ACC112 (cell line): ENCODE results near the gene SNX2.

Source experiments
- H2AFZ ChIP-seq: fragments of 200-600 bp; sonication (generic); one replicate; pipeline ENCODE4 v1.6.0; 2017; ENCODE audit warnings: antibody characterized with exemption, low read length; ENCODE audit not compliant: unreplicated experiment
- H3K27ac ChIP-seq: fragments of 200-600 bp; sonication (generic); 2 replicates; pipeline ENCODE4 v1.5.1; 2014; ENCODE audit warnings: low read depth, mild to moderate bottlenecking, antibody characterized with exemption, low read length, moderate library complexity
- H3K27me3 ChIP-seq: fragments of 200-600 bp; sonication (generic); 2 replicates; pipeline ENCODE4 v1.6.1; 2014; ENCODE audit warnings: mild to moderate bottlenecking, antibody characterized with exemption, low read length, moderate library complexity, mixed read lengths; ENCODE audit not compliant: insufficient read depth
- H3K36me3 ChIP-seq: fragments of 200-600 bp; sonication (generic); 2 replicates; pipeline ENCODE4 v1.6.1; 2016; ENCODE audit warnings: mild to moderate bottlenecking, antibody characterized with exemption, low read length, moderate library complexity, mixed read lengths; ENCODE audit not compliant: insufficient read depth
- H3K4me1 ChIP-seq: fragments of 200-600 bp; sonication (generic); one replicate; pipeline ENCODE4 v1.6.1; 2016; ENCODE audit warnings: low read length, mixed read lengths; ENCODE audit not compliant: insufficient read depth, unreplicated experiment, control insufficient read depth
- H3K4me3 ChIP-seq: fragments of 200-600 bp; sonication (generic); 2 replicates; pipeline ENCODE4 v1.5.1; 2014; ENCODE audit warnings: mild to moderate bottlenecking, low read depth, low read length
- H3K79me2 ChIP-seq: fragments of 200-600 bp; sonication (generic); one replicate; pipeline ENCODE4 v1.6.0; 2016; ENCODE audit warnings: low read length; ENCODE audit not compliant: control insufficient read depth, unreplicated experiment, insufficient read depth

Gene SNX2

DNA sequence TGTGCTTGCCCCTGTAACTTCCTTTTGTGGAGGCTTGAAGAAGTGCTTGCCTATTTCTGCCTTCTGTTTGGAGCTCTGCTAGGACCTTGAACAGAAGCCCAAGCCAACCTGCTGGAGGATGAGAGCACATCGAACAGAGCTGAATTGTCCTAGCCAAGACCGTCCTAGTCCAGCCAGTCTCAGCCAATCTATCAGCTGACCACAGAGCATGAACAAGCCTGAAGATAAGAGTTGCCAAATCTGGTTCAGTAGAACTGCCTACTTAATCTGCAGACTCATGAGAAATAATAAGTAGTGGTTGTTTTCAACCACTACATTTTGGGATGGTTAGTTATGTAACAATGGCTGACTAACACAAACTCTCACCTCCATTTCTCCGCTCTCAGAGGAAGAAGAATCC is 4.4 kb upstream of the SNX2 start:
- no peak overlapping the region for H2AFZ ChIP-seq
- no peak overlapping the region for H3K27ac ChIP-seq
- H3K36me3 ChIP-seq, result no peaks in the 10 kb centered on the region
- H3K4me3 ChIP-seq, result no peak overlapping the region
- 0 out of 2 replicates have a peak, but pooled peaks cover 3% of the 10 kb centered on the region for H3K27me3 ChIP-seq
- no peaks in the 10 kb centered on the region for H3K4me1 ChIP-seq
- peaks cover 1% of the 10 kb centered on the region for H3K79me2 ChIP-seq

DNA sequence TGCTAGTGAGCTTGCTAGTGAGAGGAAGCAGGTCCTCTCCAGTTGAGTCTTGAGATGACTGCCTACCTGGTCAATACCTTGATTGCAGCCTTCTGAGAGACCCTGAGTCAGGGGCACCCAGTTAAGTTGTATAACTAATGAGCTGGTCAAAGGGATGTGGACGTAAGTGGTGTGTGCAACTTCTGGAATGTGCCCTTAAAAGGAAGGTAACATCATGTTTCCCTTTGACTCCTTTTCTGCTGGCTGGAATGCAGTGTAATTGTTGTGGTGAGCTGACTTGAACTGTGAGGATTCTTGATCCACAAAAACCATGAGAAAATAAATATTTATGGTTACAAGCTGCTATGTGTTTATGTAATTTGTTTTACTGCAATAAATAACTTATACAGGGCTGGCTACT is 2.4 kb upstream of the SNX2 start:
- peaks cover 10% of the 10 kb centered on the region for H3K4me1 ChIP-seq
- H3K27me3 ChIP-seq, result 0 out of 2 replicates have a peak, but pooled peaks cover 3% of the 10 kb centered on the region
- H3K36me3 ChIP-seq, result no peaks in the 10 kb centered on the region
- H3K4me3 ChIP-seq, result no peak overlapping the region
- no peak overlapping the region for H2AFZ ChIP-seq
- H3K27ac ChIP-seq, result no peak overlapping the region
- peaks cover 19% of the 10 kb centered on the region for H3K79me2 ChIP-seq

GRCh38 chr5:122773619-122774018 is 1.3 kb upstream of the SNX2 start:
- Histone ChIP-seq H3K27me3 (0 out of 2 replicates have a peak, but pooled peaks cover 3% of the 10 kb centered on the region), H3K27ac (no peak overlapping the region), H3K79me2 (peaks cover 29% of the 10 kb centered on the region), H3K36me3 (no peaks in the 10 kb centered on the region), H2AFZ (no peak overlapping the region), H3K4me3 (no peak overlapping the region), H3K4me1 (peaks cover 16% of the 10 kb centered on the region)

DNA sequence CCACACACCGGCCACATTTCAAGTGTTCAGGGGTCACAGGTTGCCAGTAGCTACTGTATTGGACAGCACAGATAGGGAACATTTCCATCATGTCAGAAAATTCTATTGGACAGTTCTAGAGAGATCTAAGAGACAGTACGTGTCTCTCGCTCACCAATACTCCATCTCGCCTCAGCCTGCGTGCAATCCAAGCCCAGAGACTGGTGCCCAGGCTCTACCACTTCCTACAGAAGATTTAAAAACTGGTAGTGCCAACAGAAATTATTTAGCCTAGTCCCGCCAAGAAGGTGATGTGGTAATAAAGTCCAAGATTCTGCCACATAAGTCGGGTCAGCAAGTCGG is 390 bp upstream of the SNX2 start:
- H2AFZ ChIP-seq, result peak overlapping the region; percentile 53
- peaks cover 36% of the 10 kb centered on the region for H3K79me2 ChIP-seq
- peak overlapping the region; percentile 91 for H3K4me3 ChIP-seq
- no peak overlapping the region for H3K27ac ChIP-seq
- 0 out of 2 replicates have a peak, but pooled peaks cover 3% of the 10 kb centered on the region for H3K27me3 ChIP-seq
- H3K4me1 ChIP-seq, result peaks cover 16% of the 10 kb centered on the region
- H3K36me3 ChIP-seq, result no peaks in the 10 kb centered on the region

- Histone ChIP-seq H3K27me3 (no peaks in the 10 kb centered on the region), H3K79me2 (peaks cover 46% of the 10 kb centered on the region), H3K27ac (no peak overlapping the region), H3K4me1 (peaks cover 16% of the 10 kb centered on the region), H2AFZ (peak overlapping the region; percentile 48), H3K4me3 (peak overlapping the region; percentile 91), H3K36me3 (no peaks in the 10 kb centered on the region)
These were observed 966 bp downstream of the SNX2 start for GRCh38 chr5:122775550-122776542.

DNA sequence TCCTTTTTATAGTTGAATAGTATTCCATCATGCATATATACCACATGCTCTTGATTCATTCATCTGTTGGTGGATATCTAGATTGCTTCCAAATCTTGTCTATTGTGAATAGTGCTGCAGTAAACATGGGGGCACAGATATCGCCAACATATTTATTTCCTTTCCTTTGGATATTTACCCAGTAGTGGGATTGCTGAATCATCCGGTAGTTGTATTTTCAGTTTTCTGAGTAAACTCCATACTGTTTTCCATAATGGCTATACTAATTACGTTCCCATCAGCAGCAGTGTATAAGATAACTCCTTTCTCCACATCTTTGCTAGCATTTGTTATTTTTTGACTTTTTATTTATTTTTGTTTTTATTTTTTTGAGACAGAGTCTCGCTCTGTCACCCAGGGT is 3.3 kb downstream of the SNX2 start:
- H2AFZ ChIP-seq, result no peak overlapping the region
- peaks cover 5% of the 10 kb centered on the region; the same call in 1 of the 2 replicates for H3K36me3 ChIP-seq
- no peaks in the 10 kb centered on the region for H3K27me3 ChIP-seq
- no peak overlapping the region for H3K27ac ChIP-seq
- no peak overlapping the region for H3K4me3 ChIP-seq
- H3K79me2 ChIP-seq, result peaks cover 52% of the 10 kb centered on the region
- H3K4me1 ChIP-seq, result peaks cover 16% of the 10 kb centered on the region

GRCh38 chr5:122779451-122779850 is 4.6 kb downstream of the SNX2 start:
- H3K4me3 ChIP-seq, result no peak overlapping the region
- H2AFZ ChIP-seq, result no peak overlapping the region
- H3K79me2 ChIP-seq, result peaks cover 55% of the 10 kb centered on the region
- H3K36me3 ChIP-seq, result peaks cover 5% of the 10 kb centered on the region; the same call in 1 of the 2 replicates
- no peaks in the 10 kb centered on the region for H3K27me3 ChIP-seq
- H3K27ac ChIP-seq, result no peak overlapping the region
- H3K4me1 ChIP-seq, result peaks cover 16% of the 10 kb centered on the region

GRCh38 chr5:122780296-122780695 is 5.4 kb downstream of the SNX2 start:
- Histone ChIP-seq H3K4me1 (peaks cover 16% of the 10 kb centered on the region), H3K79me2 (peaks cover 61% of the 10 kb centered on the region), H3K27me3 (no peaks in the 10 kb centered on the region)

DNA sequence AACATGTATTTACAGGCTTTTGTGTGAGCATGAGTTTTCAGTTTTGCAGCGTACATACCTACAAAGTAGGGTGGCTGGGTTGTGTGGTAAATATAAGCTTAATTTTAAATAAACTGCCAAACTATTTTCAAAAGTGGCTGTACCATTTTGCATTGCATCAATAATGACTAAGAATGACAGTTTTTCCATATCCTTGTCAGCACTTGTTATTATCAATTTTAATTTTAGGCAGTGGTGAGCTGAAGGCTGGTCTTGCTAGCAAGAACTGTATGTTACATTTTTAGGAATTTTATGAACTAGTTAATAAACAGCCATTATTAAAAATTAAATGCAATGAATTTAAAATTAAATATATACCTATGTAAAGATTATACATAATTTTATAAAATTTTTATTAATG is 6.6 kb downstream of the SNX2 start:
- peaks cover 11% of the 10 kb centered on the region; the same call in 1 of the 2 replicates for H3K36me3 ChIP-seq

More at GRCh38 chr5:122780296-122780695, 5.4 kb downstream of the SNX2 start:
- H3K36me3 ChIP-seq, result peaks cover 5% of the 10 kb centered on the region; the same call in 1 of the 2 replicates
- no peak overlapping the region for H3K4me3 ChIP-seq
- H3K27ac ChIP-seq, result no peak overlapping the region
- H2AFZ ChIP-seq, result no peak overlapping the region

DNA sequence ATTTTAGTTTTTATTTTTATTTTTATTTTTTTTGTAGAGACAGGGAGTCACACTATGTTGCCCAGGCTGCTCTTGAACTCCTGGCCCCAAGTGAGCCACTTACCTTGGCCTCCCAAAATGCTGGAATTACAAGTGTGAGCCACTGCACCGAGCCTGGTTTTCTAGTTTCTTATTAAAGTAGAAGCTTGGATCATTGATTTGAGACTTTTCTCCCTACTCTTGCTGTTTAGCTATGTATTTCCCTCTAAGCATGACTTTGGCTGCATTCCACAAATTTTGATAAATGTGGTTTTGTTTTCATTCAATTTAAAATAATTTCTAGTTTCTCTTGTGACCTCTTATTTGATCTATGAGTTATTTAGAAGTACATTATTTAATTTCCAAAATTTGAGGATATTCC is 10.4 kb downstream of the SNX2 start:
- Histone ChIP-seq H3K36me3 (peaks cover 21% of the 10 kb centered on the region), H3K79me2 (peaks cover 49% of the 10 kb centered on the region)

More for the DNA sequence above, 6.6 kb downstream of the SNX2 start:
- H2AFZ ChIP-seq, result no peak overlapping the region
- H3K27ac ChIP-seq, result no peak overlapping the region
- H3K27me3 ChIP-seq, result no peaks in the 10 kb centered on the region
- peaks cover 14% of the 10 kb centered on the region for H3K4me1 ChIP-seq
- peaks cover 50% of the 10 kb centered on the region for H3K79me2 ChIP-seq
- H3K4me3 ChIP-seq, result no peak overlapping the region

DNA sequence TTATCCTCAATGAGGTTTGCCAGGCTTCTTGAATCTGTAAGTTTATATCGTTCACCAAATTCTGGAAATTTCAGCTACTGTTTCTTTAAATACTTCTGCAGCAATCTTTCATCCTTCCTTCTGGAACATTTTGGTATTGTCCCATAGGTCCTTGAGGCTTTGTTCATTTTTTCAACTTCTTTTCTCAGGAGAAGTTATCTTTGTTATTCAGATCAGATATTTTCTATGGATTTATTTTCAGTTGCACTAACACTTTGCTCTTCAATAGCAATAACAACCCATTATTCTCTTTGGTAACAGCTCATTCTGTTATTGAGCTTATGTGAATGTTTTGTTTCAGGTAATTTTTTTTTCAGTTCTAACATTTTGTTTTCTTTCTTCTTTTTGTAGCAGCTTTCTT is 13.5 kb downstream of the SNX2 start:
- H3K27me3 ChIP-seq, result no peaks in the 10 kb centered on the region
- no peaks in the 10 kb centered on the region for H3K4me1 ChIP-seq
- peaks cover 19% of the 10 kb centered on the region for H3K36me3 ChIP-seq
- H3K79me2 ChIP-seq, result peaks cover 53% of the 10 kb centered on the region
- no peak overlapping the region for H3K27ac ChIP-seq
- no peak overlapping the region for H2AFZ ChIP-seq
- no peak overlapping the region for H3K4me3 ChIP-seq

More for the DNA sequence above, 10.4 kb downstream of the SNX2 start:
- Histone ChIP-seq H3K27me3 (no peaks in the 10 kb centered on the region), H3K4me3 (no peak overlapping the region), H2AFZ (no peak overlapping the region), H3K27ac (no peak overlapping the region), H3K4me1 (no peaks in the 10 kb centered on the region)
